Forelimb muscle (tissue), 1 donor: ENCODE data around the gene SRRD. TPM values are rescaled to one million over a fixed set of nuclear protein-coding genes. Genes with fewer than 3 reads are reported as not detected.

Experiments
- polyA plus RNA-seq: library from polyadenylated mRNA; unstranded; fragments of 120-200 nt; gene quantifications from one replicate; pipeline ENCODE4 v1.2.1, GENCODE V29; 2013; ENCODE audit not compliant: insufficient read length

SRRD gene
- polyA plus RNA-seq, 1 donor: 24.1 TPM

Other genes starting within 250 kb of the SRRD start
- gene ASPHD2, start 54.6 kb upstream of the SRRD start, polyA plus RNA-seq: 1.0 TPM
- gene HPS4, start 94 bp upstream of the SRRD start, polyA plus RNA-seq: 14.0 TPM
- gene TFIP11, start 28.6 kb downstream of the SRRD start, polyA plus RNA-seq: 20.4 TPM
- gene TPST2, start 106.3 kb downstream of the SRRD start, polyA plus RNA-seq: 6.7 TPM
- gene CRYBB1, start 134.2 kb downstream of the SRRD start, polyA plus RNA-seq: 0.71 TPM
- gene CRYBA4, start 138.1 kb downstream of the SRRD start, polyA plus RNA-seq: not detected
- 0.33 TPM for gene MIAT, start 173.7 kb downstream of the SRRD start, polyA plus RNA-seq